GM23338 (cell line): ENCODE data around the gene PDE5A. TPM values are rescaled to one million over a fixed set of nuclear protein-coding genes. Genes with fewer than 3 reads are reported as not detected.

ENCODE experiments used
- ATAC-seq: fragments of 200-7000 bp; cut with Tn5 transposase; 3 replicates; pipeline ENCODE4 v1.9.1; 2020
- DNase-seq: peaks from one replicate; pipeline ENCODE4 v3.0.0-alpha.2; 2015; ENCODE audit warnings: low spot score
- H2AFZ ChIP-seq: fragments of 200-600 bp; sonication (generic); 2 replicates; pipeline ENCODE4 v1.8.0; 2016; ENCODE audit warnings: antibody characterized with exemption, mild to moderate bottlenecking, moderate library complexity
- H3F3A ChIP-seq: fragments of 200-600 bp; sonication (generic); replicated peaks from 2 replicates; pipeline ENCODE4 v1.8.0; 2017; ENCODE audit warnings: antibody characterized with exemption, mixed run types, low read depth
- H3K27ac ChIP-seq: fragments of 200-600 bp; sonication (generic); 2 replicates; pipeline ENCODE4 v1.6.1; 2016; ENCODE audit warnings: low read depth
- H3K27me3 ChIP-seq: fragments of 200-600 bp; sonication (generic); 2 replicates; pipeline ENCODE4 v1.8.0; 2016; ENCODE audit warnings: mild to moderate bottlenecking, mixed run types, moderate library complexity; ENCODE audit not compliant: insufficient read depth
- H3K36me3 ChIP-seq: fragments of 200-600 bp; sonication (generic); 2 replicates; pipeline ENCODE4 v1.8.0; 2016; ENCODE audit warnings: mild to moderate bottlenecking; ENCODE audit not compliant: insufficient read depth
- H3K4me1 ChIP-seq: fragments of 200-600 bp; sonication (generic); 2 replicates; pipeline ENCODE4 v1.8.0; 2016; ENCODE audit warnings: mild to moderate bottlenecking, moderate library complexity; ENCODE audit not compliant: insufficient read depth
- H3K4me2 ChIP-seq: fragments of 200-600 bp; sonication (generic); 2 replicates; pipeline ENCODE4 v1.7.1; 2017; ENCODE audit warnings: mixed run types
- H3K4me3 ChIP-seq: fragments of 200-600 bp; sonication (generic); 2 replicates; pipeline ENCODE4 v1.6.1; 2016; ENCODE audit warnings: mixed run types
- H3K79me2 ChIP-seq: fragments of 200-600 bp; sonication (generic); replicated peaks from 2 replicates; pipeline ENCODE4 v1.8.0; 2017; ENCODE audit warnings: mild to moderate bottlenecking; ENCODE audit not compliant: insufficient read depth
- H3K9me2 ChIP-seq: fragments of 200-600 bp; sonication (generic); 2 replicates; pipeline ENCODE4 v1.8.0; 2017; ENCODE audit not compliant: insufficient read depth
- H4K20me1 ChIP-seq: fragments of 200-600 bp; sonication (generic); replicated peaks from 2 replicates; pipeline ENCODE4 v1.8.0; 2017; ENCODE audit warnings: mild to moderate bottlenecking; ENCODE audit not compliant: insufficient read depth
- H3K27ac Mint-ChIP-seq: 2 replicates; pipeline ENCODE4 v1.8.0; 2020; ENCODE audit warnings: inconsistent platforms, mild to moderate bottlenecking, moderate library complexity, mixed read lengths
- H3K27me3 Mint-ChIP-seq: 3 replicates; pipeline ENCODE4 v1.8.0; 2022; ENCODE audit warnings: low read depth, mild to moderate bottlenecking, moderate library complexity, mixed read lengths, inconsistent platforms; ENCODE audit not compliant: insufficient read depth, poor library complexity
- H3K36me3 Mint-ChIP-seq: 3 replicates; pipeline ENCODE4 v1.8.0; 2021; ENCODE audit warnings: low read depth, mild to moderate bottlenecking, inconsistent platforms, moderate library complexity, mixed read lengths
- H3K4me1 Mint-ChIP-seq: 3 replicates; pipeline ENCODE4 v1.8.0; 2020; ENCODE audit warnings: mild to moderate bottlenecking, inconsistent platforms, mixed read lengths
- H3K4me3 Mint-ChIP-seq: 3 replicates; pipeline ENCODE4 v1.8.0; 2021; ENCODE audit warnings: moderate library complexity, mild to moderate bottlenecking, inconsistent platforms, mixed read lengths
- H3K9me3 Mint-ChIP-seq: 3 replicates; pipeline ENCODE4 v1.8.0; 2020; ENCODE audit warnings: moderate library complexity, mild to moderate bottlenecking, inconsistent platforms, mixed read lengths
- CREB1 ChIP-seq: fragments of 250-450 bp; sonication (Bioruptor Pico); IDR thresholded peaks from 2 replicates; pipeline ENCODE4 v1.5.0; 2020; ENCODE audit warnings: low read depth, mild to moderate bottlenecking, moderate library complexity
- EZH2 ChIP-seq: fragments of 200-600 bp; sonication (generic); IDR thresholded peaks from one replicate; pipeline ENCODE4 v1.8.0; 2017; ENCODE audit warnings: antibody characterized with exemption, mild to moderate bottlenecking, low read depth; ENCODE audit not compliant: unreplicated experiment
- EZH2phosphoT487 ChIP-seq: fragments of 200-600 bp; sonication (generic); IDR thresholded peaks from one replicate; pipeline ENCODE4 v1.8.1; 2018; ENCODE audit warnings: antibody characterized with exemption; ENCODE audit not compliant: unreplicated experiment
- JUNB ChIP-seq: IDR thresholded peaks from one replicate; pipeline ENCODE4 v1.6.1; 2016; ENCODE audit warnings: antibody characterized with exemption; ENCODE audit not compliant: unreplicated experiment
- NANOG ChIP-seq: IDR thresholded peaks from 2 replicates; pipeline ENCODE4 v1.6.1; 2016; ENCODE audit warnings: antibody characterized with exemption, borderline replicate concordance
- POLR2AphosphoS5 ChIP-seq: IDR thresholded peaks from 2 replicates; pipeline ENCODE4 v1.6.1; 2016; ENCODE audit warnings: antibody characterized with exemption, low read depth
- ZNF114 ChIP-seq: fragments of 250-450 bp; sonication (Bioruptor Pico); IDR thresholded peaks from 2 replicates; pipeline ENCODE4 v1.5.0; 2020; ENCODE audit warnings: mild to moderate bottlenecking, moderate library complexity
- ZNF331 ChIP-seq: fragments of 250-450 bp; sonication (Bioruptor Pico); IDR thresholded peaks from 2 replicates; pipeline ENCODE4 v1.5.0; 2020; ENCODE audit warnings: low read depth, mild to moderate bottlenecking, moderate library complexity
- polyA plus RNA-seq: library from polyadenylated mRNA; unstranded; fragments of >200 nt; fragmentation: Nextera tagmentation; extraction: Ambion mirVana; gene quantifications from 2 replicates; pipeline ENCODE4 v1.2.1, GENCODE V29; 2016
- total RNA-seq: library from RNA; depleted of rRNA; stranded (reverse); fragments of >200 nt; shearing (Covaris generic); gene quantifications from 2 replicates; pipeline ENCODE4 v1.2.3, GENCODE V29; 2014
- TF ChIP-seq, protein P1 (sequence below): IDR thresholded peaks from one replicate; pipeline ENCODE4 v1.6.1; 2018; ENCODE audit warnings: antibody characterized with exemption; ENCODE audit not compliant: unreplicated experiment
- TF ChIP-seq, protein P2 (sequence below), 2 experiments: fragments of 200-600 bp in 1 of 2; sonication (generic) in 1 of 2; conservative IDR thresholded peaks; 2 replicates each; pipeline versions ENCODE4 v1.5.1 to v1.6.1; 2016 to 2017; ENCODE audit warnings: antibody characterized with exemption in 2 of 2, low read depth in 2 of 2, mild to moderate bottlenecking in 2 of 2, moderate library complexity in 1 of 2
- TF ChIP-seq, protein P3 (sequence below): IDR thresholded peaks from 2 replicates; pipeline ENCODE4 v1.6.1; 2016; ENCODE audit warnings: antibody characterized with exemption

PDE5A gene
- total and polyA plus RNA-seq, 2 experiments from 2014 or later: 15.0 to 22.6 TPM

DNA sequence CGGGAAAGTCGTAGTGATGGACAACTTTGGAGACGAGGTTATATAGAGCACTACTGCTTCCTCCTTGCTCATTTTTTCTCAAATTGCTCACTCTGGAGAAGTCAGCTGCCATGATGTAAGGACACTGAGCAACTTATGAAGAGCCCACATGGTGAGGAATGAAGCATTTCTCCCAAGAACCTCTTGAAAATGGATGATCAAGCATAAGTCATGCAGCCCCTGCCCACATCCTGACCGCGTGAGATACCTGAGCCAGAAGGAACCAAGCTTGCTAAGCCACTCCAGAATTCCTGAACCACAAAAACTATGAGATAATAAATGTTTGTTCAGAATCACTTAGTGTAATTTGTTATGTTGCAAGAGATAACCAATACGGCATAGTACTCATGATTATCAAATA is 42.8 kb downstream of the PDE5A start:
- Histone ChIP-seq H3F3A (no peaks in the 10 kb centered on the region), H3K9me2 (peaks cover 9% of the 10 kb centered on the region; the same call in 1 of the 2 replicates), H2AFZ (no peak overlapping the region), H3K4me2 (no peak overlapping the region), H3K79me2 (peaks cover 6% of the 10 kb centered on the region), H3K27ac (no peak overlapping the region; the same call in 1 of the 2 replicates), H3K4me1 (peaks cover 5% of the 10 kb centered on the region; the same call in 1 of the 2 replicates), H3K27me3 (no peaks in the 10 kb centered on the region), H3K36me3 (0 out of 2 replicates have a peak, but pooled peaks cover 5% of the 10 kb centered on the region), H4K20me1 (no peaks in the 10 kb centered on the region), H3K4me3 (no peak overlapping the region)
- Mint-ChIP-seq H3K27me3 (peaks cover 2% of the 10 kb centered on the region), H3K27ac (no peak overlapping the region), H3K9me3 (no peaks in the 10 kb centered on the region), H3K4me3 (no peak overlapping the region), H3K4me1 (peaks cover 7% of the 10 kb centered on the region; the same call in 2 of the 3 replicates), H3K36me3 (peaks cover 15% of the 10 kb centered on the region)
- DNase-seq: no peak
- no peak for ATAC-seq
- TF ChIP-seq, protein P1, sequence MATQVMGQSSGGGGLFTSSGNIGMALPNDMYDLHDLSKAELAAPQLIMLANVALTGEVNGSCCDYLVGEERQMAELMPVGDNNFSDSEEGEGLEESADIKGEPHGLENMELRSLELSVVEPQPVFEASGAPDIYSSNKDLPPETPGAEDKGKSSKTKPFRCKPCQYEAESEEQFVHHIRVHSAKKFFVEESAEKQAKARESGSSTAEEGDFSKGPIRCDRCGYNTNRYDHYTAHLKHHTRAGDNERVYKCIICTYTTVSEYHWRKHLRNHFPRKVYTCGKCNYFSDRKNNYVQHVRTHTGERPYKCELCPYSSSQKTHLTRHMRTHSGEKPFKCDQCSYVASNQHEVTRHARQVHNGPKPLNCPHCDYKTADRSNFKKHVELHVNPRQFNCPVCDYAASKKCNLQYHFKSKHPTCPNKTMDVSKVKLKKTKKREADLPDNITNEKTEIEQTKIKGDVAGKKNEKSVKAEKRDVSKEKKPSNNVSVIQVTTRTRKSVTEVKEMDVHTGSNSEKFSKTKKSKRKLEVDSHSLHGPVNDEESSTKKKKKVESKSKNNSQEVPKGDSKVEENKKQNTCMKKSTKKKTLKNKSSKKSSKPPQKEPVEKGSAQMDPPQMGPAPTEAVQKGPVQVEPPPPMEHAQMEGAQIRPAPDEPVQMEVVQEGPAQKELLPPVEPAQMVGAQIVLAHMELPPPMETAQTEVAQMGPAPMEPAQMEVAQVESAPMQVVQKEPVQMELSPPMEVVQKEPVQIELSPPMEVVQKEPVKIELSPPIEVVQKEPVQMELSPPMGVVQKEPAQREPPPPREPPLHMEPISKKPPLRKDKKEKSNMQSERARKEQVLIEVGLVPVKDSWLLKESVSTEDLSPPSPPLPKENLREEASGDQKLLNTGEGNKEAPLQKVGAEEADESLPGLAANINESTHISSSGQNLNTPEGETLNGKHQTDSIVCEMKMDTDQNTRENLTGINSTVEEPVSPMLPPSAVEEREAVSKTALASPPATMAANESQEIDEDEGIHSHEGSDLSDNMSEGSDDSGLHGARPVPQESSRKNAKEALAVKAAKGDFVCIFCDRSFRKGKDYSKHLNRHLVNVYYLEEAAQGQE: no peak
- TF ChIP-seq NANOG: no peak
- no peak for TF ChIP-seq EZH2
- TF ChIP-seq, protein P2, sequence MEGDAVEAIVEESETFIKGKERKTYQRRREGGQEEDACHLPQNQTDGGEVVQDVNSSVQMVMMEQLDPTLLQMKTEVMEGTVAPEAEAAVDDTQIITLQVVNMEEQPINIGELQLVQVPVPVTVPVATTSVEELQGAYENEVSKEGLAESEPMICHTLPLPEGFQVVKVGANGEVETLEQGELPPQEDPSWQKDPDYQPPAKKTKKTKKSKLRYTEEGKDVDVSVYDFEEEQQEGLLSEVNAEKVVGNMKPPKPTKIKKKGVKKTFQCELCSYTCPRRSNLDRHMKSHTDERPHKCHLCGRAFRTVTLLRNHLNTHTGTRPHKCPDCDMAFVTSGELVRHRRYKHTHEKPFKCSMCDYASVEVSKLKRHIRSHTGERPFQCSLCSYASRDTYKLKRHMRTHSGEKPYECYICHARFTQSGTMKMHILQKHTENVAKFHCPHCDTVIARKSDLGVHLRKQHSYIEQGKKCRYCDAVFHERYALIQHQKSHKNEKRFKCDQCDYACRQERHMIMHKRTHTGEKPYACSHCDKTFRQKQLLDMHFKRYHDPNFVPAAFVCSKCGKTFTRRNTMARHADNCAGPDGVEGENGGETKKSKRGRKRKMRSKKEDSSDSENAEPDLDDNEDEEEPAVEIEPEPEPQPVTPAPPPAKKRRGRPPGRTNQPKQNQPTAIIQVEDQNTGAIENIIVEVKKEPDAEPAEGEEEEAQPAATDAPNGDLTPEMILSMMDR (conservative IDR thresholded peaks at IDR 0.05; ENCODE audit: low read depth in 2 of 2): no peak
- TF ChIP-seq EZH2phosphoT487: no peak
- no peak for TF ChIP-seq JUNB

DNA sequence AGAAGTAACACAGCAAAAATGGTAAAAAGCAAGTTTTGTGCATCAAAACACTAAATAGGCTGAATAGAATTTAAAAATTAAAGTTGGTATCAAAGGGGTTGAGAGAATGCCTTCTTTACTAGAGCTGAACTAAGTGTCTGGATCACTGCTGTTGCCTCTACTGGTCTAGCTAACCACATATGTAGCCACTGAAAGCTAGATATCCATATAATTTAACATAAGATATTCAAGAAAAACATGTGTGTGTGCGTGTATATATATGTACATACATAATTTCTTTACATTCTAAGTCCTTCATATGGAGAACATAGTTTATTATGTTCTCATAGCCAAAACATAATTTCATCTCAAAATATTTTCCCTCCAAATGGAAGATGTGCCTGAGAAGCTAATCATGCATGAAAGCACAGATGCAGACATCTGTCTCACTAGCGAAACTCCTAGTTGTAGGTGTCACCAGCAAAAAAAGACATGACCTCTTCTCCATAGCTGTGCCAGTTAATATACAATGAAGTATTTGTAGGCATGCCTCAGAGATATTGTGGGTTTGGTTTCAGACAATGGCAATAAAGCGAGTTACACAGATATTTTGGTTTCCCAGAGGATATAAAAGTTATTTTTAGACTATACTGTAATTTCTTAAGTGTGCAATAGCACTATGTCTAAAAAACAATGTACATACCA is 47.3 kb downstream of the PDE5A start:
- H3K27ac Mint-ChIP-seq: no peak overlapping the region
- Histone ChIP-seq H4K20me1 (no peaks in the 10 kb centered on the region), H3K79me2 (peaks cover 24% of the 10 kb centered on the region), H2AFZ (no peak overlapping the region), H3K36me3 (0 out of 2 replicates have a peak, but pooled peaks cover 5% of the 10 kb centered on the region), H3F3A (no peaks in the 10 kb centered on the region), H3K27ac (no peak overlapping the region), H3K27me3 (no peaks in the 10 kb centered on the region), H3K4me1 (peaks cover 5% of the 10 kb centered on the region; the same call in 1 of the 2 replicates), H3K4me3 (no peak overlapping the region), H3K9me2 (peaks cover 9% of the 10 kb centered on the region; the same call in 1 of the 2 replicates), H3K4me2 (no peak overlapping the region)
- no peaks in the 10 kb centered on the region for H3K9me3 Mint-ChIP-seq
- H3K4me3 Mint-ChIP-seq: no peak overlapping the region
- H3K4me1 Mint-ChIP-seq: peaks cover 11% of the 10 kb centered on the region
- peaks cover 2% of the 10 kb centered on the region for H3K27me3 Mint-ChIP-seq
- ATAC-seq (no peak), DNase-seq (no peak)
- H3K36me3 Mint-ChIP-seq: peaks cover 21% of the 10 kb centered on the region
- TF ChIP-seq EZH2: no peak
- TF ChIP-seq CREB1 (CRISPR knock-in tag): no peak
- TF ChIP-seq POLR2AphosphoS5: no peak
- TF ChIP-seq ZNF114 (CRISPR knock-in tag): no peak
- TF ChIP-seq, protein P3, sequence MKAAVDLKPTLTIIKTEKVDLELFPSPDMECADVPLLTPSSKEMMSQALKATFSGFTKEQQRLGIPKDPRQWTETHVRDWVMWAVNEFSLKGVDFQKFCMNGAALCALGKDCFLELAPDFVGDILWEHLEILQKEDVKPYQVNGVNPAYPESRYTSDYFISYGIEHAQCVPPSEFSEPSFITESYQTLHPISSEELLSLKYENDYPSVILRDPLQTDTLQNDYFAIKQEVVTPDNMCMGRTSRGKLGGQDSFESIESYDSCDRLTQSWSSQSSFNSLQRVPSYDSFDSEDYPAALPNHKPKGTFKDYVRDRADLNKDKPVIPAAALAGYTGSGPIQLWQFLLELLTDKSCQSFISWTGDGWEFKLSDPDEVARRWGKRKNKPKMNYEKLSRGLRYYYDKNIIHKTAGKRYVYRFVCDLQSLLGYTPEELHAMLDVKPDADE: no peak
- no peak for TF ChIP-seq ZNF331 (CRISPR knock-in tag)
